A204.1 (cell line): ENCODE results near the gene CPXM2.

Experiments used
- FAIRE-seq: peaks from 2 replicates; lab custom pipeline; 2012; peaks lifted over from hg19 to GRCh38; lab: Jason Lieb, UNC

Gene CPXM2

DNA sequence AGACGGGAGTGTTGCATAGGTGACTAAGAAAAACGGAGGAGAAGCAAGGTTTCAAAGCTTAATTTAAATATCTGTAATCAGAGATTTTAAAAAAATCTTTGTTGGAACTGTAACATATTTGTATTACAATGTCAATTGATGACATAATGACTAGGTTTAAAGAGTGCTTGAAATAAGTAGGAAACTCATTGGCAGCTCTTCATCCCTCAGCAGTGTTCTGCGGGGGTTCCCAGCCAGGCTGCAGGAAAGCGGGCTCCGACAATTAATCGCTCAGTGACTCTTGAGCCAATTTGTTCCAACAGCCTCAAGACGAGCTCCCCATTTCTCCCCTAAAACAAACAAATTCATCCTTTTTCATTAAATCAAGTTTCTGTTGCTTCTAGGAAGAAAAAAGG, 22.6 kb downstream of the CPXM2 start:
- no peak for FAIRE-seq

DNA sequence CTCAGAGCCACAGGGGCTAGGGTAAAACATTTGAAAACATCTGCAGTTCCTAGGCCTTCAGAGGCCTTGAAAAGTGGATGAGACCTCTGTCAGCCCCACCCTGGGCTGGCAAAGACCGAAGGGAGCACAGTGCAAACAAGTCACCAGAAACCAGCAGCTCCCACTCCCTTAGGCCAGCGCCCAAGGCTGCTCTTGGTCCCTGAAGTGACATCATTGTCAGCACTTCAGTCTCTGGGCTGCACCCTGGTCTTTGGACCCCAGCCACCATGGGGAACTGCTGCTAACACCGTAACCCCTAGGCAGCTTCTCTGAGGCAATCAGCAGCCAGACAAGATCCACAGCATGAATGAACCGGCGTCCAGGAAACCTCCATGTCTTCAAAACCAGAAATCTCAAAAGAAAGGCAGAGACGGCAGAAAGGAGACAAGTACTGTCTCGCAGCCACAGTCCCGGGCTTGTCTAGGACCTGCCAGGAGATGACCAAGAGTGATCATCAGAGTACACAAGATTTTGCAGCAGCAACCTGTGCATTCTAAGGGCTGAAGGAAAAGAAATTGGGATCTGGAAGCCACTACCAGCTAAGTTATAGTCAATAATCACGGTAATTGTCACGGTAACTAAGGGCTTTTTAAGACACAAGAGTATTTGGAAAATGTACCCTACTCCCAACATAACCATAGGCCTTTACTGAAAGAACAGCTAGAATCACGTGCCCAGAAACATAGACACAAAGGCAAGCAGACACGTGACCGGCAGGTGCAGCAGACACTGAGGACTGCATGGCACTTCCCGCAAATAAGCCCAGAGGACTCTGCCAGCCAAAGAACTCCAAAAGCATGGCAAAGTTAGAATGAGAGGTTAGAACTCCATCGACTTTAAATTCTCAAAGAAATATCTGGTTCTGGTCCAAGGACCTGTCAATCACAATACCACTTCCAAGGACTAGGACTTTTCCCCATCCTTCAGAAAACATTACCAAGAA, 23.3 kb downstream of the CPXM2 start:
- no peak for FAIRE-seq

DNA sequence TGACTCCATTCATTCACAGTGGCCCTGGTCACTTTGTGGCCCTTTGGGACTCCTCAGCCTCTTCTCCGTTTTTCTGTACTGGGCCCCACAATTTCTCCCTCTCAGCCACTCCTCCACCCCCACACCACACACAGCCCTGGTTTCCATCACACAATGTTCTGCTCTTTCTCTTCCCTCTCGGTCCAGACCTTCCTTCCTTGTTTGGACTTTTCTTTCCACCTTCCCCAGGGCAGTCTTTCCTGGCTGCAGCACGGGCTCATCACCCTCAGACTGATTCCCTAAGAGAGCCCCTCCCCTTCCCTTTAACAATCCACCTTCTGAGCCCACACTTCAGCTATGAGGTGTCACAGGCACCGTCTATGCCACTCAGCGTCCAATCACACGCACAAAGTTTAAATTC, 25.7 kb downstream of the CPXM2 start:
- FAIRE-seq = no peak

DNA sequence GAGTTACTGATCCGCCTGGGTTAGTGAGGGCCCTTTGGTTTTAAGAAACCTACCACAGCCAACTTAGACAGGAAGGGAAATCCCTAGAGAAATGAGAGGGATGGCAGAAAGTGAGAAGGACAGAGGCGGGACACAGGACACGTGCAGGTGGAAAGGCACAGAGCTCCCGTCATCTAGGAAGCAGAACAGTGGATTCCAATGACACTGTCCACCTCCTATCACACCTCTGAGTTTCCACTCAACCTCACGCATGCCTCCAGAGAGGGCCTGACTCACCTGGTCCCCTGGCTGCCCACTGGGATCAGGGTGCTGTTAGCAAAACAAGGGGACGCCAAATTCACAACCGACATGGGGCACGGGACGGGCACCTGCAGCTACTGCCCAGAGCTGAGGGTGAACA, 26.3 kb downstream of the CPXM2 start:
- FAIRE-seq = no peak

DNA sequence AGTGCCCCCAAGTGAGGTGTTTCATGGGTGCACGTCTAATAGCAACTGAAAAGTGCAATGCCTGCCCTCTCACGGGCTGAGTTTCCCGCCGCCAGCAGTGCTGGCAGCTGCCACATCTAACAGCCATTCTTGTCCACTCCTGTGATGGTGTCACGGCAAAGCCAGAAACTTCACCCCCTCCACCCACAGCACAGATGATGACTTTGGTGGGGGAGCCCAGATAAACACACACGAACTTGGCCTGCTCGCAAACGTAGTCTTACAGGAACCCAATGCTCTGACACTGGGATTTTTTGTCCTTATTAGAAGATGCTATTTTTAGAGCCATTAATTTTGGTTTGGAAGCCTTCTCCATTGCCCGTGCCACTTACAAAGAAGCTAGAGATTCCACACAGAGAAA, 26.7 kb downstream of the CPXM2 start:
- FAIRE-seq = no peak

DNA sequence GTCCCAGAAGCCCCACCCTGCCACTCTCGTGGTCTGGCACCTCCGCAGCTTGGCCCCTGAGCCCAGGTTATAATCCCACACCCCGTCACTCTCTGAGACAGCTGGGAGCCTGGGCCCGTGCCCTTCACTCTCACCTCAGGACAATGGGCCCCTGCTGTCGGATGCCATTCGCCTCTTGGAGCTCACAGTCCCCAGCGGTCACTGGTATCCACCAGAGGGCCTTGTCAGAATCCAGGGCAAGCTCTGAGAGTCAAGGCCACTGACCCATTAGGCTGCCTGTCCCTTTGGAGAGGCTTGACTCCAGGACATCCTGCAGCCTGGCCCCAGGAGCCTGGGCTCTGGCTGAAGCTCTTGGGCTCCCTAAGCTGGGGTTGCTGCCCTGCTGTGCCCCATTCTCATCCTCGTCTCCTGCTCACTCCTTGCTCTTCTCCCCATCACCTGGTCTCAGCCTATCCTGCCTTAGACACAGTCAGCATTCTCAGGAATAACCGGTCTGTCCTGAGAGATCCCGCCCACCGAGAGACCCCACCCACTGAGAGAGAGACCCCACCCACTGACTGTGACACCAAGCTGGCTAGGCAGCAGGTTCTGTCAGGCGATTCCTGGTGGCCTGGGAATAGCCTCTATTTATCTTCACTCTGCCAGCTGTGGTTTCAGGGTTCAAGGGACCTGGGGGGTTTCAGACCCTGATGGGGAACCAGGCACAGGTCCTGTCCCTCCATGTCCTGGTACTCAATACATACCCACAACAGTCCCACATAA, 27.7 kb downstream of the CPXM2 start:
- FAIRE-seq = no peak

DNA sequence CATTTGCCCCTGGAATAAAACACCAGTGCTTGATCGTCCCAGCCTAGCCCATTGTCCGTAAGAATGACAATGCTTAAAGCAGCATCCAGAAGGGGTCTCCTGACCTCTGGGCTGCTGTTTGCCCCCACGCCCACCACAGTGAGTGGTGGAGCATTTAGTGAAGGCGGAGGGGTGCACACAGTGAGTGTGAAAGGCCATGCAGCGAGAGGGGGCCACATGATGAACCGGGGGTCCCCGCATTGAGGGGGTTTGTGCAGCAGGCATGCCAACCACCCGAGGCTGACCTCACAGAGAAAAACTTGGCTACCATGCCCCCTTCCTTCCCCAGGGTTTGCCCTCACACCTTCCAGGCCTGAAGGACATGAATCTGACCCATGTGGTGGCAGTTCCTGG, 28.4 kb downstream of the CPXM2 start:
- FAIRE-seq = no peak

DNA sequence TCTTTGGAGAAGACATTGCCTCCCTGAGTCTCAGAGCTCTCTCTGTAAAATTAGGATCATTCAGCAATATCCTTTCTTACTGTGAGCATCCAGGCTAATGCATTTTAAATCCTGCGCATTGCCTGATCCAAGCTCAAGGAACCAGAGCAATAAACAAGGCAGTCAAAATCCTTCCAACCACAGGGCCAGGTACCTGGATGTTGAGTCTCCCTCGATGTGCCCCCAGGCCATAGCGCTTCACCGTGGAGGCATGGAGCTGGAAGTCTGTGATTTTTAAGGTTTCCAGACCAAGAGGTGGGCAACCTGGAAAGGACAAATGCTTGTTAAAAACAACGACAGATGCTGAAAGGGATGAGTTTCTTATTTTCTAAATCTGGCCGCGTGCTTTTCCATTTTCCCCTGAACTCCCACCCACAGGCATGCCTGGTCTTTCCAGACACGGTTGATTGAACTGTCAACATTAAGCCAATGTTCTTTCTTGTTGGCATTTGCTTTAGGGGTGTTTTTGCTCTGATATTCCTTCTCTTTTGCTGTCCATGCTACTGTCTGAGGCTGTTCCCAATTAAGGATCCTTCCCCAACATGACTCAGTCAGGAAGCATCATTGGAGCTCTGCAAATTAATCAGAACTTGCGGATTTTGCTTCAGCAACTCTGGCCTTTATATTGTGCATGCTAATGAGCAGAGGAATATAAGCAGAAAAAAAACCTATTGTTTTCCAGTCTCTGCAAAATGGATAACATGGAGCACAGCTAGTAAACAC, 29.0 kb downstream of the CPXM2 start:
- no peak for FAIRE-seq

DNA sequence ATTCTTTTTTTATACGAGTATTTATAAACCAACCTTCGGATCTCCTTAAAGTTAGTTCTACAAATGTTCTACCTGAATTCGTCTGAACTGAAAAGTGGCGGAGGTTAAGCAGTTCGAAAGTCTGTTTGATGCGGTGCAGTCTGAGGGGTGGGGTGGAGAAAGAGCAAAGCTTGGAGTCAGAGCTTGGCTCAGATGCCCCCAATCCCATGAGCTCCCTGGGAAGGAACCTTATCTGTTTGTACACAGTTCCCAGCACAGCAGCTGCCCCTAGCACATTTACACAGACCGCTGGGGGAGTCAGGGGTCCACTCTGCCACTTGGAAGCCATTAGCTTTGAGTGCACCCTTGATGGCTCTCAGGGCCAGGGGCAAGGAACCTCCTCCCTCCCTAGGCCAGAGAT, 30.8 kb downstream of the CPXM2 start:
- FAIRE-seq = no peak

DNA sequence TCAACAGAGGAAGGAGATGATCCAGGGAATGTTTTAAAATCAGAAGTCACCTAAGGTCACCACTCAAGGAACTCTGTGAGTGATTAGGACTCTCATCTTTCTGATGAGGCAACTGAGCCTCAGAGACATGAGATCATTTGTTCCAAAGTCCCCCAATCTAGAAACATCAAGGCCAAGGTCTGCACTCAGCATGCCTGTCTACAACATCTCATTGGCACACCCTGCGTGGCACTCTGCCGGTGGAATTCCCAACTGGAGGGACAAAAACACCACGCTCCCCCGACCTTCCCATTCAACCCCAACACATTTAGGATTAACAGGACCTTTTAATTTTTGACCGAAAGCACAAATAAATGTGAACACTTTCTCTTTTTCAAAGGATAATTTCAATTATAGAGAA, 31.4 kb downstream of the CPXM2 start:
- no peak for FAIRE-seq

DNA sequence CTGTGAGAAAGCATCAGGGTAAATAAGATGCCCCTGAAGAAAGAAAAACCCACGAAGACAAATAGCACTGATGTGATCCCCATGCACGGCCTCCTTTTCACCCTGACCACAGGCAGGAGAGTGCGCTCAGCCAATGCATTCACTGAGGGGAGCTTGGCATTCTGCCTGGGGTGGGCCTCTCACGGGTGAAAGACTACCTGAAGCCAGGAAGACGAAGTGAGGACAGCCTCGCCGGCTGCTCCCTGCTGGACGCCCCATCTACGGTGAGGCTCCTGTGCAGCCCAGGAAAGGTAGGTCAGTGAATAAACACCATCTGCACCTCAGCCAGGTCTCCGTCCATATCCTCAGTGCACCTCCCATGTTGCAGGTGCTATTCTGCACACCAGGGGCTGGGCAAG, 32.0 kb downstream of the CPXM2 start:
- no peak for FAIRE-seq

DNA sequence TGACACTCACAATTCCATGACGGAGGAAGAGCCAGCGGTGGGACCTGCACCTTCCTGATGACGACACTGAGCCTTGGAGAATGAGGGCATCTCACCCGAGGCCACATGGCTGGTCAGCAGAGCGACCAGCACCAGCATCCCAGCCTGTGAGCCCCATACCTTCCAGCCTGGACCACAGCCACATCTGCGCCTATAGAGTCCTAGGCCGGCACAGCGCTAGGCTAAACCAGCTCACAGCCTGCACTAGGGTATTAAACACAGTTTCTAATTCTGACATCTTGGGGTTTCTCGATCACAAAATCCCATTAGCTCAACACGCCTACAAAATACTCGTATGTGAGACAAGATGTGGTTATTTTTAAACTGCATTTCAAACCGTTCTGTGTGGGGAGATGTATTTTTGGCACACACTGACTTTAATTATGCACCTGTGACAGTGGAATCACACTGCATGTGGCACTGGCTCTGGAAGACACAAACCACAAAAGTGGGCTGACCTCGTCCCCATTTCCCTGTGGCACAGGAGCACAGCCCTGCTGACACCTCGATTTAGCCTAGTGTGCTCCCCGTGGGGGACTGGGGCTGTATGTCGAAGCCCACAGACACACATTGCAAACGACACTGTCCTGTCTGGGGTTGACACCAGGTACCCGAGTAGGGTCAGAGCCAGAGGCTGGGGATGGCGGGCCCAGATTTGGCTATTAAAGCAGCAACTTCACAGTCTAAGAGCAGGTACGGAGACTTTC, 32.5 kb downstream of the CPXM2 start:
- no peak for FAIRE-seq

DNA sequence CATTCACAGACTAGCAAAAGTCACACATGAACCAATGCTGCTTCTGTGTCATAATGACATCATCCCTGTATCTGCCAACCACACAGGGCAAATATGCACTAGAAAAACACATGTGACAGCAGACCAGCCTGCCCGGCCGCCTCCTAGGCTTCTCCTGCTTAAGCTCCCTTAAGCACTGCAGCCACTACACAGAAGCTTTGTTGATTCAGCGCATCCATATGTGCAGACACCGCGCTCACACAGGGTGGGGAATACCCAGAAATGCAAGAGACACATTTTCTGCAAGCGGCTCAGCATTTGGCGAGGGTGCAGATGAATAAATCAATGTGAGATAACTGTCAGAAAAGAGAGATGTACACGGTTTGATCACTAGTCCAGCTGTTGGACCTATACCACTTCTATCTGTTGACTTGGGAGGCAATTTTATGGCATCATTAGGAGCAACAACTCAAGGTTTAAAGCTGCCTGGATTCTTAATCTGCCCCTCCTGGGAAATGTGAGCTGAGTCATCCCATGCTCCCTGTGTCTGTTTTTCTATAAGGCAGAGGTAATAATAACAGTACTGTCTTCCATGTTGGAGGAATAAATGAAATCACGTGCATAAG, 33.4 kb downstream of the CPXM2 start:
- FAIRE-seq = no peak

DNA sequence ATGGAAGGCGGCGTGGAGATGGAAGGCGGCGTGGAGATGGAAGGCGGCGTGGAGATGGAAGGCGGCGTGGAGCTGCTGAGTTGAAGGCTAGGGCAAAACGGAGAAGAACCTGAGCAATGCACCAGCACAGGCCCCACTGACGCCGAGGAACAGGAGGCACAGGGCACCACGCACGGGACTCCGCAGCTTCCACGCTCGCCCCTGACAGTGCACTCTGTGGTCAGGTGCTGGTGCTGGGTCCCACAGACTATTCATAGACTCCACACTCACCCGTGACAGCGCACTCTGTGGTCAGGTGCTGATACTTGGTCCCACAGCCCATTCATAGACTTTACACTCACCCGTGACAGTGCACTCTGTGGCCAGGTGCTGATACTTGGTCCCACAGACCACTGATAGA, 34.0 kb downstream of the CPXM2 start:
- FAIRE-seq = no peak

DNA sequence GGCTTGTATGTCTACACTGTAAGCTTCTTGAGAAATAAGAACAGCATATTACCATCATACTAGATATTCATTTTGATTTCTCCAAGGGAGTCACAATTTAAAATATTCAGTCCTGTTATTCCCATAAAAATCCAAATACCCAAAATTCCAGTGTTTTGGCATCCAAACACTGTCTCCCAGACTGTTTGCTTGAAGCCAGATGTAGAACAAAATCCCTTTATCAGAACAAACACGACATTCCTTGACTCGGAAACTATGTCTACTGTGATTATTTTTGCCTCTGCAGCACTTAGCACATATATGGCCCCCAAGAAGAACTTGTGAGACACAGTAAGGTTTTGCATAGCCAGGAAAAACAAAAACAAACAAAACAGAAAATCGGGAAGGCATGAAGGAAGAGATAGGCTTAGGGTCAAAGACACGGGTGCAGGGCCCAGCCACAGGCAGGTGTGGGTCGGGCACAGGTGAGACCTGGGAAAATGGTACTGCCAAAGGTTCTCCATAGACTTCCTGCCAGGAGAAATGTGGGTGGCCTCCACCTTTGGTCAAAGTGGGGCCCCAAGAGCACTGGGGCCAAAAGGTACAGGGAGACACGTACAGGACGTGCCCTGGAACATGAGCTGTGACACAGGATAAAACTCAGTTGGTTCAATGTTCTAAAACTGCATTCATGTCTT, 36.5 kb downstream of the CPXM2 start:
- FAIRE-seq = no peak

DNA sequence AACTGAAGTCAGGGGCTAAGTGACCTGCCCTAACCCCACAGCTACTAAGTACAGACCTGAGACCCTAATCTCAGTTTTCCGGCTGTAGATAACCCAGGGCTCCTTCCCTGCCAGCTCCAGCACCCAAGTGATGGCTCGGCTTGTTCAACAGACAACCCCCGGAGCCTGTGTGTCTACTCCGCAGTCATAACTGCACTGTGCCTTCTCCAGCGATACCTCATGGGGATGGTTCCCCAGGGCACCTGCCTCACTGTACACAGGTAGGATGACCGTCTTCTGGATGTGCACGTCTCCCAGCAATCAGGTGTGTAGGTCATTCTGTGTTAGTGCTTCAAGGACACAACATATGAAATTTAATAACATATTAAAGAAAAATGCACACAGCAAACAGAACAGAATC, 37.1 kb downstream of the CPXM2 start:
- no peak for FAIRE-seq

DNA sequence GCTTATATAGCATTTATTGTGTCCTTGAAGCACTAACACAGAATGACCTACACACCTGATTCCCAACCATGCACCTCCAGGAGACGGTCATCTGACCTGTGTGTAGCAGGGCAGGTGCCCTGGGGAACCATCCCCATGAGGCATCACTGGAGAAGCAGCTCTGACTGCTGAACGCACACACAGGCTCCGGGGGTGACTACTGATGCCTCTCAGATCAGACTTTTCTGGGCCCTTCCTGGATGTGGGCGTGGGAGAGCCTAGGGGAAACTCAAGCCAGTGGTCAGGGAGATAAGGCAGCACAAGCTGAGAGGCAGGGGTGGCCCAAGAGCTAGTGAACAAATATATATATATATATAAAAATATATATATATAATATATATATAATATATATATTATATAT, 37.6 kb downstream of the CPXM2 start:
- FAIRE-seq = no peak

DNA sequence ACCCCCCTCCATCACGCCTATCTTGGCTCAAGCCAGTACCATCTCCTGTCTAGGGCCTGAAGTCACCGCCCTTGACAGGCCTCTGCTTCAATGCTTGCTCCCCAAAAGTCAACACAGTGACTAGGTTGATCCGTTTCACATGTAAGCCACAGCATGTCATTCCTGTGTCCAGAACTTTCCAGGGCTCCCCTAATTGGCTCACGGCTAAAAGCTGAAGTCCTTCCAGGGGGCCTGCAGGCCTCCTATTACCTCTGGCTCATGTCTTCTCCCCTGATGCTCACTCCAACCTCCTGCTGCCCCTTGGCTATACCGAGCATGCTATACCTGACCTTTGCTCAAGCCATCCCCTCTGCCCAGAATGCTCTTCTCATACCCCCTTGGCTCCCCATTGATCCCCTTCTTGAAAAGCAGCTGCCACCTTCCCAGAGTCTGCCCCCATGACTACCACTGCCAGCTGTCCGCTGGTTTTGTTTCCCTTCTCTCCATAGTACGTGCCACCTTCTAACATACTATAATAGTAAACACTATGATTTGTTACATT, 39.1 kb downstream of the CPXM2 start:
- no peak for FAIRE-seq

DNA sequence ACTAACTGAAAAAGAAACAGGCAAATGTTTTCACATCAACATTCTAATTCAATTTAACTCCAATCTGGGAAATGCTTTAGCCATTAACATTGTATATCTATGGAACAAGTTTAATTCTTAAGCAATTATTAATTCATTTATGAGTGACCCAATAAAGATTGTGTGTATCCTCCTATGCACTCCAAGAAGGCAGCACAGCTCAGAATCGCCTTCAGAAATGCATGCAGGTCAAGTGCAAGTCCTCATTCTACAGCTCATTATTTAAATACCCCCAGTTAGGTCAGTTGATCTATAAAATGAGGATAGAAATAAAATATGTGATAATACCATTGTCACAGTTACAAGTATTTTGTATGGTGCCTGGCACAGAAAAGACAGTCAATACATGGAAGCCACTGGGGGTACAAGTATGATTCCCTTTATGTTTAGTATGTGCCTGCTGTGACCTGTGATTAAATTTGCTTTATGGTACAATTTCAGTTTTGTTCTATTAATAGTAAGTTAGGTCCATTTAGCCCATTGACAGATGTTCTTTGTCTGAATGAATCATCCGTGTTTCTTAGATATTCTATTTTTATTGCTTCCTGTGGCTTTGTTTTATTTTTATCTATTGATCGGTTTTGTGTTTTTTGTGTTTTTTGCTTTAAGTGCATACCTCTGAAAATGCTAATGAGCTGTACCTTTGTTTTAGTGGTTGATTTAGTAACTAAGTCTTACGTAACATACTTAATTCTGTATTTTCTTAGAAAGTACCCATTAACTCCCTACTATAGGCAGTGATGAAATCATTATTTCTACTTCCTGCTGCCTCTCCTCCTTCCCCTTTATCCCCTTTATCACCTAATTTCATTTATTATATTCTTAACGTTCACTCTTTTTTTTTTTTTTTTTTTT, 42.8 kb downstream of the CPXM2 start:
- no peak for FAIRE-seq
